ENCODE measurements around the gene HECTD1. TPM values are rescaled to one million over a fixed set of nuclear protein-coding genes. Genes with fewer than 3 reads are reported as not detected.

Gene HECTD1
- total RNA-seq, 1 donor from 2014 or later: 161 TPM

GRCh38 chr14:31124197-31124596, 83.4 kb downstream of the HECTD1 start:
- Histone ChIP-seq H3K4me3 (no peak overlapping the region), H3K9me3 (no peaks in the 10 kb centered on the region), H3K27me3 (no peaks in the 10 kb centered on the region), H3K4me1 (peaks cover 4% of the 10 kb centered on the region), H3K27ac (no peak overlapping the region), H3K36me3 (peaks cover 97% of the 10 kb centered on the region)
- DNase-seq: no peak
- no peak for ATAC-seq
- intact Hi-C loops (cut with DNase I): no loop called here
- TF ChIP-seq CTCF (IDR thresholded peaks at IDR 0.05): no peak

- no peak for ATAC-seq
- peaks cover 97% of the 10 kb centered on the region for H3K36me3 ChIP-seq
Measured at GRCh38 chr14:31122921-31123320, 84.7 kb downstream of the HECTD1 start.

GRCh38 chr14:31122098-31122611, 85.4 kb downstream of the HECTD1 start:
- H3K9me3 ChIP-seq: no peaks in the 10 kb centered on the region
- intact Hi-C loops (cut with DNase I): no loop called here
- H3K27ac ChIP-seq: no peak overlapping the region
- H3K27me3 ChIP-seq: no peaks in the 10 kb centered on the region
- H3K4me1 ChIP-seq: no peaks in the 10 kb centered on the region
- TF ChIP-seq CTCF (IDR thresholded peaks at IDR 0.05): no peak
- H3K4me3 ChIP-seq: no peak overlapping the region
- peaks cover 97% of the 10 kb centered on the region for H3K36me3 ChIP-seq
- DNase-seq (no peak), ATAC-seq (peak; percentile 61)

More at GRCh38 chr14:31122921-31123320, 84.7 kb downstream of the HECTD1 start:
- no peaks in the 10 kb centered on the region for H3K9me3 ChIP-seq
- no peak for TF ChIP-seq CTCF (IDR thresholded peaks at IDR 0.05)
- no peak overlapping the region for H3K27ac ChIP-seq
- DNase-seq: no peak
- no peak overlapping the region for H3K4me3 ChIP-seq
- intact Hi-C loops (cut with DNase I): no loop called here
- peaks cover under 1% of the 10 kb centered on the region for H3K4me1 ChIP-seq
- H3K27me3 ChIP-seq: no peaks in the 10 kb centered on the region

- no peaks in the 10 kb centered on the region for H3K27me3 ChIP-seq
- no peak for TF ChIP-seq CTCF (IDR thresholded peaks at IDR 0.05)
- H3K4me3 ChIP-seq: no peak overlapping the region
- ATAC-seq (no peak), DNase-seq (no peak)
- H3K4me1 ChIP-seq: no peaks in the 10 kb centered on the region
- peaks cover 100% of the 10 kb centered on the region for H3K36me3 ChIP-seq
- intact Hi-C loops (cut with DNase I): no loop called here
- no peak overlapping the region for H3K27ac ChIP-seq
- no peaks in the 10 kb centered on the region for H3K9me3 ChIP-seq
Measured at GRCh38 chr14:31118892-31119291, 88.7 kb downstream of the HECTD1 start.

GRCh38 chr14:31113794-31114193, 93.8 kb downstream of the HECTD1 start:
- no peak for ATAC-seq
- intact Hi-C loops (cut with DNase I): no loop called here
- Histone ChIP-seq H3K36me3 (peaks cover 100% of the 10 kb centered on the region), H3K4me1 (no peaks in the 10 kb centered on the region), H3K4me3 (no peak overlapping the region), H3K9me3 (no peaks in the 10 kb centered on the region), H3K27ac (no peak overlapping the region), H3K27me3 (no peaks in the 10 kb centered on the region)
- TF ChIP-seq CTCF (IDR thresholded peaks at IDR 0.05): no peak
- DNase-seq: no peak

GRCh38 chr14:31110872-31111271, 96.7 kb downstream of the HECTD1 start:
- no peak for DNase-seq
- no peak overlapping the region for H3K4me3 ChIP-seq
- H3K9me3 ChIP-seq: no peaks in the 10 kb centered on the region
- no peak for TF ChIP-seq CTCF (IDR thresholded peaks at IDR 0.05)
- intact Hi-C loops (cut with DNase I): no loop called here
- no peak overlapping the region for H3K27ac ChIP-seq
- no peak for ATAC-seq
- no peaks in the 10 kb centered on the region for H3K27me3 ChIP-seq
- H3K4me1 ChIP-seq: no peaks in the 10 kb centered on the region
- H3K36me3 ChIP-seq: peaks cover 100% of the 10 kb centered on the region
